ENCODE data around the gene ARFIP1.

Gene ARFIP1

DNA sequence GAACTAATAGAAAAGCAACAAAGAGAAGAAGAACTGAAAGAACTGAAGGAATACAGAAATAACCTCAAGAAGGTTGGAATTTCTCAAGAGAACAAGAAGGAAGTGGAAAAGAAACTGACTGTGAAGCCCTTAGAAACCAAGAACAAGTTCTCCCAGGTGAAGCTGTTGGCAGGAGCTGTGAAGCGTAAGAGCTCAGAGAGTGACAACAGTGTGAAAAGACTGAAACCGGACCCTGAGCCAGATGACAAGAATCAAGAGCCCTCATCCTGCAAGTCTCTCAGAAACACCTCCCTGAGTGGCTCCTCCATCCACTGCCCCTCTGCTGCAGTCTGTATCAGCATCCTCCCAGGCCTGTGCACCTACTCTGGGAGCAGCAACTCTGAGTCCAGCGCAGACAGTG is 148.0 kb downstream of the ARFIP1 start:
- in situ Hi-C loops (cut with MboI; ENCODE audit: low pct_unique_long_range_greater_than_20kb, low sequenced_read_pairs, unreplicated experiment), result no loop called here
- DNase-seq (ENCODE audit: low spot score), result no peak
- TF ChIP-seq, protein P1, sequence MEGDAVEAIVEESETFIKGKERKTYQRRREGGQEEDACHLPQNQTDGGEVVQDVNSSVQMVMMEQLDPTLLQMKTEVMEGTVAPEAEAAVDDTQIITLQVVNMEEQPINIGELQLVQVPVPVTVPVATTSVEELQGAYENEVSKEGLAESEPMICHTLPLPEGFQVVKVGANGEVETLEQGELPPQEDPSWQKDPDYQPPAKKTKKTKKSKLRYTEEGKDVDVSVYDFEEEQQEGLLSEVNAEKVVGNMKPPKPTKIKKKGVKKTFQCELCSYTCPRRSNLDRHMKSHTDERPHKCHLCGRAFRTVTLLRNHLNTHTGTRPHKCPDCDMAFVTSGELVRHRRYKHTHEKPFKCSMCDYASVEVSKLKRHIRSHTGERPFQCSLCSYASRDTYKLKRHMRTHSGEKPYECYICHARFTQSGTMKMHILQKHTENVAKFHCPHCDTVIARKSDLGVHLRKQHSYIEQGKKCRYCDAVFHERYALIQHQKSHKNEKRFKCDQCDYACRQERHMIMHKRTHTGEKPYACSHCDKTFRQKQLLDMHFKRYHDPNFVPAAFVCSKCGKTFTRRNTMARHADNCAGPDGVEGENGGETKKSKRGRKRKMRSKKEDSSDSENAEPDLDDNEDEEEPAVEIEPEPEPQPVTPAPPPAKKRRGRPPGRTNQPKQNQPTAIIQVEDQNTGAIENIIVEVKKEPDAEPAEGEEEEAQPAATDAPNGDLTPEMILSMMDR (IDR thresholded peaks at IDR 0.05; ENCODE audit: extremely low read depth, insufficient read depth, missing control alignments), result no peak

DNA sequence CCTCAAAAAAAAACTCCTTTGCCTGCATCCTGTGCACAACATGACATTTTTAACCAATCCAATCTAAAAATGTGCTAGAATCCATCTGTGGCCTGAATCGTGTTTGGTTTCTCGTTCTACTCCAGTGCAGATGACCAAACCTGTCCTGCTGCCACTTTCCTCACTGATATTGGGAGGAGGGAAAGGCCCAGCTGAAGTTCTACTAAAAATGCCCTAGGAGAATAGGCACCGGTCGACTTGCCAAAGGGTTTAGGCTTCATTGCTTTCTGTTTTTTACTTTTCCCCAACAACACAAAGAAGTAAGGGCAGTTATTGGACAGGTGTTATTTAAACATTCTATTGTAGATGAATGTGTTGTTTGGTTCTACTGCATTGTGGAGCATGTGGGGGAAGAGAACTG is 148.5 kb downstream of the ARFIP1 start:
- in situ Hi-C loops (cut with MboI; ENCODE audit: low pct_unique_long_range_greater_than_20kb, low sequenced_read_pairs, unreplicated experiment), result no loop called here
- no peak for DNase-seq (ENCODE audit: low spot score)
- TF ChIP-seq, protein P1 (IDR thresholded peaks at IDR 0.05; ENCODE audit: extremely low read depth, insufficient read depth, missing control alignments), result no peak

DNA sequence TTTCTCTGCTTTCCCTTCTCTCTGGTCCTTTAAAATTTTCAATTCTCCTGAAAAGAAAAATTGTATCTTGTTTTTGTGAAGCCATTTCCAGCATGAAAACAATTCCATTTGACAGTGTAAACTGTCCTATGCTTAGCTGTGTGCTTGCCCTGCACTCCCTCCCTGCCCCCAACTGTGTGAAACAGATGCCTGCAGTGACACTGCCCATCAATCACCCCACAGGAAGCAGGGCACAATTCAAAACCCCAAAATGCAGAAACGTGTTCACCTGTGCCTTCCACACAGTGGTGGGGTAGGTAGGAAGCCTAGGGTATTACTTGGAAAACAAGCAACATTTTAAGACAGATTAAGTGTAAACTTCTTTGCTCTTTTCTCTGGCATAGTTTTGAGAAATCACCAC is 150.1 kb downstream of the ARFIP1 start:
- no peak for DNase-seq (ENCODE audit: low spot score)
- TF ChIP-seq, protein P1 (IDR thresholded peaks at IDR 0.05; ENCODE audit: extremely low read depth, insufficient read depth, missing control alignments), result no peak
- in situ Hi-C loops (cut with MboI; ENCODE audit: low pct_unique_long_range_greater_than_20kb, low sequenced_read_pairs, unreplicated experiment), result no loop called here

DNA sequence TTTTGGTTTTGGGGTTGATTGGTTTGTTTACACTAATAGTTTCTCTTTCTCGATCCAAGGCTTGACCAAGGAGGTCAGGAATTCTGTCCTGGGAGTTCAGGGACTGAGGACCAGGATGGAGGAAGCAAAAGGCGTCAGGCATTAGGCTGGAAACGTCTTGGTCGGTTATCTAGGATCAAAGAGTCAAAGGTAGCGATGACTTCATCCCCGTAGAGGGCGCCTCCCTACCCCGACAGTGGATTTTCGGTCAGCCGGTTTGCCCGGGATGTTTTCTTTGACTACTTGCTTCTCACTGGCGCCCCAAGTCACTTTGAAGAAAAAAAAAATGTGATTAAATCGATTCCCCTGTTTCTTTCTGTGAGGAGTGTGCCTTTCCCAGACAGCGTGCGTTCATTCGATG is 155.4 kb downstream of the ARFIP1 start:
- DNase-seq (ENCODE audit: low spot score), result peak; percentile 44
- in situ Hi-C loops (cut with MboI; ENCODE audit: low pct_unique_long_range_greater_than_20kb, low sequenced_read_pairs, unreplicated experiment), result no loop called here
- TF ChIP-seq, protein P1 (IDR thresholded peaks at IDR 0.05; ENCODE audit: extremely low read depth, insufficient read depth, missing control alignments), result no peak

DNA sequence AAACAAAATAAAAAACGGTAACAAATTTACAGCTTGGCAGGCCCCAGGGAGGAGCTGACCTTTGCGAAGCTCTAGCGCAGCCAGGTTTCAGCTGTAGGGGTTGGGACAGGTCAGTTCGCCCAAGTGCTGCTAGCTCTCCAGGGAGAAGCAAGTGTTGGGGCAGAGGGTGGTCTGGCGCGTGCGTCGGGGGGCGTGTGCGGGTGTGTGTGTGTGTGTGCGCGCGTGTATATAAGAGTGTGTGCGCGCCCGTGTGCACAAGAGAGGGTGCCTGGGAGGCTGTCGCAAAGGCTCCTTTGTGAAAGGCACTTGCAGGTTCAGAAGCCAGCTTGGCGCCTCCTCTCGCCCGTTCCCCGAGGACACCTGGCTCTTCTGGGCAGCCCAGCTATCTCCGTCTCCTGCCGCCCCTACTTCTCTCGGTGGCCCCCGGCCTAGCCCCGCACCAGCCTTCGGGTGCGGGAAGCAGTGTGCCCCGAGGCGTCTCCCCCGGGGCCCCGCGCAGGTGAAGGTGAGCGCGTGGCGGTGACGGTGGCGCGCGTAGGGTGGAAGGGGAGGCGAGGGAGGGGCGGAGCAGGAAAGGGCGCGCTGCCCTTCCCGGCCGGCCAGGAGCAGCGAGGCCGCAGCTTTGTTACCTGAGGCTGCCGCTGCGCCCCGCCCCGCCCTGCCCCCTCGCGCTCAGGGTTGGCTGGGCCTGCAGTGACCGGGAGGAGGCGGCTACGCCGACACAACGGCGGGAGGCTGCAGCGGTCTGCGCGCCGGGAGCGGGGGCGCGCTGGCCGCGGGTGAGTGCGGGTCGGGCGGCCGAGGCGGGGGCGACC is 156.1 kb downstream of the ARFIP1 start, which contains the start of gene FHDC1:
TSS of gene FHDC1 (plus strand) at position 693 of the 815 bp plus-strand sequence. CDS start 6,735 bp downstream, outside the sequence.
- DNase-seq (ENCODE audit: low spot score), result peak; percentile 58
- in situ Hi-C loops (cut with MboI; ENCODE audit: low pct_unique_long_range_greater_than_20kb, low sequenced_read_pairs, unreplicated experiment), result no loop called here
- TF ChIP-seq, protein P1 (IDR thresholded peaks at IDR 0.05; ENCODE audit: extremely low read depth, insufficient read depth, missing control alignments), result no peak

DNA sequence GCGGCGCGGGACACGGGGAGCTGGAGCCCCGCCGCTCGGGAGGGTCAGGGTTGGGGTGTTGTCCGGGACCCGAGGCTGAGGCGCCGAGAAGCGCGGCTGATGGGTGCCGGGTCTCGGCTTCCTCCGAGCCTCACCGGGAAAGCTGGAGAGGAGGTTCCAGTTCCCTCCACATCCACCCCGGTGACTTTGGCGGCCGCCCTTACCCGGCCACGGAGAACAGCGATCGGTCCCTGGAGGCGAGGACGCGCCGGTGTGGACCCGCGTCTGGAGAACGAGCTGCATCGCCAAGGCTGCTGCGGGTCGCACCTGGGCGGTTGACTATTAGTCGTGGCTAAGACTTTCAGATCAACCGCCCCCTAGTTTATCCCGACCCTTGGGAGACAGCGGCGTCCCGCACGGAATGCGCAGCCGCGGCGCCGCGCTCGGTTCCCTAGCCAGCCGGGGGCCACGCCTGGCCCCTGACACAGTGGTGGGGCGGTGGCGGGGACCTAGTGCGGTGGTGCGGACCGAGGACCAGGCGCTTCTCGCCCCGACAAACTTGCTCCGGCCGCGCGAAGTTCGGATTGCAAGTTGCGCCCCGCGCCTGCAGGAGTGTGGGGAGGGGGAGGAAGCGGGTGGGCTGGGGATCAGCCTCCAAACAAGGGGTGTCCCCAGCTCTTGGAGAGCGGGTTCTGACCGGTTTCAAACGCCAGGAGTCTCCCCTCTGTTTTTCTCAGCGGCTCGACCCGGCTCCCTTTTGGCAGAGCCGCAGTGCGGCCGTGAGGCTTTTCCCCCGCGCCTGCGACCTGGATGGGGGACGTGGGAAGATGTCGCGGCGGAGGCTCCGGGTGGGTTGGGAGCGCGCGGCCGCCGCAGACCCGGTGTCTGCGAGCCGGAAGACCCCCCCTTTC is 156.9 kb downstream of the ARFIP1 start:
- TF ChIP-seq, protein P1 (IDR thresholded peaks at IDR 0.05; ENCODE audit: extremely low read depth, insufficient read depth, missing control alignments), result no peak
- peak; percentile 65 for DNase-seq (ENCODE audit: low spot score)
- in situ Hi-C loops (cut with MboI; ENCODE audit: low pct_unique_long_range_greater_than_20kb, low sequenced_read_pairs, unreplicated experiment), result no loop called here

Data from GM13977 (cell line).